ENCODE measurements around the gene CNIH3.

- TF ChIP-seq CTCF (IDR thresholded peaks at IDR 0.05), result no peak
- no peak for TF ChIP-seq POLR2A (IDR thresholded peaks at IDR 0.05)
- TF ChIP-seq EP300 (IDR thresholded peaks at IDR 0.05), result no peak
These were observed 151.6 kb downstream of the CNIH3 start for GRCh38 chr1:224767676-224768075.
